Caco-2 (cell line): ENCODE results near the gene MRPL24. TPM values are rescaled to one million over a fixed set of nuclear protein-coding genes. Genes with fewer than 3 reads are reported as not detected.
A peak's percentile ranks its signal among the peaks of the same experiment; 100 is the strongest.

ENCODE experiments used
- BruUV-seq: library from RNA; stranded (reverse); fragments of 400-500 nt; replicated peaks from 2 replicates; lab custom pipeline; 2021; lab: Mats Ljungman, UMichigan
- CTCF ChIA-PET: fragments of 300-600 bp; sonication (Branson Sonifier 250); formaldehyde crosslinking; loops from one replicate; lab custom pipeline; 2022; ENCODE audit warnings: antibody characterized with exemption; lab: Charles Lee
- POLR2A ChIA-PET: fragments of 300-600 bp; sonication (Branson Sonifier 250); formaldehyde crosslinking; loops from one replicate; lab custom pipeline; 2022; ENCODE audit warnings: antibody characterized with exemption; lab: Charles Lee
- DNase-seq, 2 experiments: peaks; one replicate each; pipeline versions ENCODE4 v3.0.0 to v3.0.0-alpha.2; 2020 to 2022
- H3K27me3 ChIP-seq: replicated peaks from 2 replicates; pipeline ENCODE4 v1.6.0; 2011; ENCODE audit warnings: low read length; ENCODE audit not compliant: control insufficient read depth, insufficient read depth
- H3K36me3 ChIP-seq: 2 replicates; pipeline ENCODE4 v1.5.1; 2011; ENCODE audit warnings: low read length; ENCODE audit not compliant: control insufficient read depth, insufficient read depth
- H3K4me1 ChIP-seq: fragments of 250-450 bp; sonication (Bioruptor Pico); 2 replicates; pipeline ENCODE4 v1.5.1; 2020; ENCODE audit warnings: mild to moderate bottlenecking
- H3K4me3 ChIP-seq: 2 replicates; pipeline ENCODE4 v1.5.1; 2011; ENCODE audit warnings: low read depth, mild to moderate bottlenecking, control low read depth, low read length
- H3K9me3 ChIP-seq: fragments of 250-450 bp; sonication (Bioruptor Pico); 2 replicates; pipeline ENCODE4 v1.5.1; 2020; ENCODE audit warnings: mild to moderate bottlenecking, moderate library complexity
- H3K27ac Mint-ChIP-seq: one replicate; pipeline ENCODE4 v1.8.0; 2022; ENCODE audit warnings: mixed read lengths; ENCODE audit not compliant: unreplicated experiment
- H3K27me3 Mint-ChIP-seq: one replicate; pipeline ENCODE4 v1.8.0; 2022; ENCODE audit warnings: mixed read lengths; ENCODE audit not compliant: insufficient read depth, unreplicated experiment
- H3K36me3 Mint-ChIP-seq: one replicate; pipeline ENCODE4 v1.8.0; 2022; ENCODE audit warnings: mild to moderate bottlenecking, mixed read lengths; ENCODE audit not compliant: insufficient read depth, unreplicated experiment
- H3K4me1 Mint-ChIP-seq: one replicate; pipeline ENCODE4 v1.8.0; 2022; ENCODE audit warnings: low read depth, mixed read lengths; ENCODE audit not compliant: unreplicated experiment
- H3K4me3 Mint-ChIP-seq: one replicate; pipeline ENCODE4 v1.8.0; 2022; ENCODE audit warnings: mild to moderate bottlenecking, moderate library complexity, mixed read lengths; ENCODE audit not compliant: unreplicated experiment
- H3K9me3 Mint-ChIP-seq: one replicate; pipeline ENCODE4 v1.8.0; 2022; ENCODE audit warnings: mixed read lengths; ENCODE audit not compliant: unreplicated experiment
- CTCF ChIP-seq, 2 experiments: fragments of 200-600 bp in 1 of 2; IDR thresholded peaks; 1 replicate in 1 of 2; 2 replicates in 1 of 2; pipeline versions ENCODE4 v1.5.1 to v1.8.0; 2011 to 2022; ENCODE audit warnings: antibody characterized with exemption in 1 of 2, control low read depth in 1 of 2, inconsistent platforms in 1 of 2, low read depth in 1 of 2, low read length in 1 of 2, mild to moderate bottlenecking in 1 of 2, moderate library complexity in 1 of 2; ENCODE audit not compliant: insufficient read depth in 1 of 2, severe bottlenecking in 1 of 2, unreplicated experiment in 1 of 2
- intact Hi-C: fragments of 100-400 bp; cut with micrococcal nuclease; formaldehyde crosslinking; loops from one replicate; pipeline ENCODE4 v1.10.0; 2022; ENCODE audit not compliant: unreplicated experiment
- total RNA-seq: library from RNA; stranded (reverse); gene quantifications from 2 replicates; pipeline ENCODE4 v1.2.3, GENCODE V29; 2022

Gene MRPL24
- total RNA-seq, 1 experiment from 2014 or later, result 52.6 TPM

GRCh38 chr1:156705321-156705917, 35.5 kb downstream of the MRPL24 start, which contains the start of gene CRABP2:
CRABP2 (minus strand) TSS chr1:156705583; CDS start chr1:156705446, 137 bp downstream.
- ChIA-PET POLR2A (interaction anchor here (0.6 to 2.8 kb wide), 4 partner anchors 16 to 341 kb away, joined by 3 to 19 read pairs (median 10); partner anchors contain the start of genes ISG20L2, METTL25B and NES), CTCF (interaction anchor here (0.5 to 7.3 kb wide), 14 partner anchors 11 to 685 kb away, joined by 3 to 190 read pairs (median 5); partner anchors contain the start of genes ISG20L2, METTL25B and NES)
- TF ChIP-seq CTCF (IDR thresholded peaks at IDR 0.05; ENCODE audit: insufficient read depth in 1 of 2, low read depth in 1 of 2, low read length in 1 of 2, severe bottlenecking in 1 of 2, unreplicated experiment in 1 of 2), result no peak
- Mint-ChIP-seq H3K36me3 (peaks cover 9% of the 10 kb centered on the region), H3K4me1 (peaks cover 16% of the 10 kb centered on the region), H3K4me3 (peak within 1 kb of the TSS; percentile 90), H3K9me3 (no peaks in the 10 kb centered on the region), H3K27ac (peak within 1 kb of the TSS; percentile 86), H3K27me3 (no peaks in the 10 kb centered on the region)
- H3K4me1 ChIP-seq, result peaks cover 7% of the 10 kb centered on the region
- H3K36me3 ChIP-seq, result no peaks in the 10 kb centered on the region; the same call in 1 of the 2 replicates
- intact Hi-C loops, result no loop called here
- DNase-seq, result peak; percentile 62 to 70
- no peaks in the 10 kb centered on the region for H3K9me3 ChIP-seq
- H3K27me3 ChIP-seq, result no peaks in the 10 kb centered on the region
- peak within 1 kb of the TSS; percentile 53 for H3K4me3 ChIP-seq
- BruUV-seq, result no TSS peak

GRCh38 chr1:156704930-156705320, 36.0 kb downstream of the MRPL24 start:
- BruUV-seq, result TSS peak; percentile 69
- Histone ChIP-seq H3K4me1 (peaks cover 7% of the 10 kb centered on the region), H3K36me3 (peaks cover 1% of the 10 kb centered on the region), H3K27me3 (no peaks in the 10 kb centered on the region), H3K4me3 (peak overlapping the region; percentile 53), H3K9me3 (no peaks in the 10 kb centered on the region)
- intact Hi-C loops, result no loop called here
- H3K27ac Mint-ChIP-seq, result no peak overlapping the region
- POLR2A ChIA-PET, result interaction anchor here (1.0 to 2.8 kb wide), 2 partner anchors 15 to 28 kb away, joined by 3 to 19 read pairs; partner anchors contain the start of gene NES
- no peaks in the 10 kb centered on the region for H3K9me3 Mint-ChIP-seq
- H3K4me3 Mint-ChIP-seq, result peak overlapping the region; percentile 90
- DNase-seq, result peak in 1 of 2 experiments; percentile 32
- no peaks in the 10 kb centered on the region for H3K27me3 Mint-ChIP-seq
- H3K36me3 Mint-ChIP-seq, result peaks cover 9% of the 10 kb centered on the region
- TF ChIP-seq CTCF (IDR thresholded peaks at IDR 0.05; ENCODE audit: insufficient read depth in 1 of 2, low read depth in 1 of 2, low read length in 1 of 2, severe bottlenecking in 1 of 2, unreplicated experiment in 1 of 2), result no peak
- CTCF ChIA-PET, result interaction anchor here (0.5 to 7.3 kb wide), 7 partner anchors 12 to 44 kb away, joined by 3 to 190 read pairs (median 20); partner anchors contain the start of genes ISG20L2, METTL25B and NES
- H3K4me1 Mint-ChIP-seq, result peaks cover 16% of the 10 kb centered on the region

- H3K4me3 ChIP-seq, result peak overlapping the region; percentile 53
Observed at GRCh38 chr1:156704166-156704711, 36.6 kb downstream of the MRPL24 start.

More at GRCh38 chr1:156704166-156704711, 36.6 kb downstream of the MRPL24 start:
- Mint-ChIP-seq H3K4me1 (peaks cover 16% of the 10 kb centered on the region), H3K36me3 (peaks cover 9% of the 10 kb centered on the region), H3K4me3 (peak overlapping the region; percentile 90), H3K27ac (peak overlapping the region; percentile 32), H3K27me3 (no peaks in the 10 kb centered on the region), H3K9me3 (no peaks in the 10 kb centered on the region)
- DNase-seq, result no peak
- BruUV-seq, result no TSS peak
- Histone ChIP-seq H3K27me3 (no peaks in the 10 kb centered on the region), H3K9me3 (no peaks in the 10 kb centered on the region), H3K36me3 (peaks cover 1% of the 10 kb centered on the region), H3K4me1 (peaks cover 7% of the 10 kb centered on the region)
- intact Hi-C loops, result no loop called here
- no peak for TF ChIP-seq CTCF (IDR thresholded peaks at IDR 0.05; ENCODE audit: insufficient read depth in 1 of 2, low read depth in 1 of 2, low read length in 1 of 2, severe bottlenecking in 1 of 2, unreplicated experiment in 1 of 2)
- CTCF ChIA-PET, result interaction anchor here (0.7 to 7.3 kb wide), 5 partner anchors 11 to 27 kb away, joined by 3 to 190 read pairs (median 24); partner anchors contain the start of genes ISG20L2, METTL25B and NES
- POLR2A ChIA-PET, result interaction anchor here (1.0 kb wide), 1 partner anchor 28 kb away, joined by 3 read pairs; the partner anchor contains the start of gene NES
